IMR-90 (cell line): ENCODE data around the gene PRKD2. TPM values are rescaled to one million over a fixed set of nuclear protein-coding genes. Genes with fewer than 3 reads are reported as not detected.

Experiments used
- ATAC-seq: fragments of 200-7000 bp; cut with Tn5 transposase; 2 replicates; pipeline ENCODE4 v1.9.1; 2020; ENCODE audit warnings: low read depth, mild to moderate bottlenecking, moderate library complexity
- BruUV-seq: library from RNA; stranded (reverse); fragments of 400-500 nt; replicated peaks from 2 replicates; lab custom pipeline; 2021; lab: Mats Ljungman, UMichigan
- CTCF ChIA-PET: fragments of 300-600 bp; formaldehyde crosslinking; extraction: SDS; loops from one replicate; lab custom pipeline; 2021; ENCODE audit warnings: antibody characterized with exemption; lab: Yijun Ruan, JAX
- POLR2A ChIA-PET: fragments of 300-600 bp; sonication (Branson Sonifier 250); formaldehyde crosslinking; loops from one replicate; lab custom pipeline; 2022; ENCODE audit warnings: antibody characterized with exemption; ENCODE audit not compliant: unreplicated experiment; lab: Charles Lee
- DNase-seq: peaks from one replicate; pipeline ENCODE4 v3.0.0; 2013
- H2AFZ ChIP-seq: replicated peaks from 2 replicates; pipeline ENCODE3; 2013; ENCODE audit warnings: low read length, mild to moderate bottlenecking; ENCODE audit not compliant: poor library complexity
- H2AK5ac ChIP-seq: 2 replicates; pipeline ENCODE4 v1.6.1; 2013; ENCODE audit warnings: low read depth, low read length, inconsistent platforms
- H2AK9ac ChIP-seq: replicated peaks from 2 replicates; pipeline ENCODE3; 2013; ENCODE audit warnings: mild to moderate bottlenecking, low read depth, low read length, moderate library complexity; ENCODE audit not compliant: poor library complexity
- H2BK120ac ChIP-seq: 2 replicates; pipeline ENCODE4 v1.6.1; 2013; ENCODE audit warnings: low read depth, low read length, inconsistent platforms
- H2BK15ac ChIP-seq: 3 replicates; pipeline ENCODE4 v1.6.1; 2013; ENCODE audit warnings: low read depth, low read length, inconsistent platforms
- H2BK20ac ChIP-seq: 2 replicates; pipeline ENCODE4 v1.6.1; 2013; ENCODE audit warnings: low read depth, mild to moderate bottlenecking, inconsistent platforms, low read length, moderate library complexity
- H2BK5ac ChIP-seq: 2 replicates; pipeline ENCODE4 v1.6.1; 2013; ENCODE audit warnings: mild to moderate bottlenecking, low read depth, low read length, inconsistent platforms; ENCODE audit not compliant: poor library complexity, severe bottlenecking
- H3K14ac ChIP-seq: replicated peaks from 2 replicates; pipeline ENCODE4 v1.6.1; 2013; ENCODE audit warnings: low read depth, low read length, inconsistent platforms
- H3K18ac ChIP-seq: 2 replicates; pipeline ENCODE4 v1.6.1; 2013; ENCODE audit warnings: low read depth, low read length, control low read depth
- H3K23ac ChIP-seq: 2 replicates; pipeline ENCODE4 v1.6.1; 2013; ENCODE audit warnings: low read depth, low read length, inconsistent platforms
- H3K27ac ChIP-seq: 2 replicates; pipeline ENCODE4 v1.5.1; 2013; ENCODE audit warnings: mild to moderate bottlenecking, control low read depth, low read length; ENCODE audit not compliant: insufficient read depth
- H3K27me3 ChIP-seq: 2 replicates; pipeline ENCODE4 v1.6.1; 2013; ENCODE audit warnings: low read length; ENCODE audit not compliant: control insufficient read depth, insufficient read depth
- H3K36me3 ChIP-seq: 2 replicates; pipeline ENCODE4 v1.6.1; 2013; ENCODE audit warnings: low read length, mixed read lengths; ENCODE audit not compliant: control insufficient read depth, insufficient read depth
- H3K4ac ChIP-seq: 2 replicates; pipeline ENCODE4 v1.6.1; 2013; ENCODE audit warnings: low read depth, low read length, inconsistent platforms
- H3K4me1 ChIP-seq: 2 replicates; pipeline ENCODE4 v1.6.1; 2013; ENCODE audit warnings: low read length, mixed read lengths; ENCODE audit not compliant: control insufficient read depth, insufficient read depth
- H3K4me2 ChIP-seq: 2 replicates; pipeline ENCODE4 v1.6.1; 2013; ENCODE audit warnings: low read depth, mild to moderate bottlenecking, control low read depth, low read length, moderate library complexity
- H3K4me3 ChIP-seq: 2 replicates; pipeline ENCODE4 v1.5.1; 2013; ENCODE audit warnings: low read depth, mild to moderate bottlenecking, control low read depth, low read length, moderate library complexity; ENCODE audit not compliant: insufficient read depth
- H3K56ac ChIP-seq: 2 replicates; pipeline ENCODE4 v1.6.1; 2013; ENCODE audit warnings: low read length, inconsistent platforms; ENCODE audit not compliant: insufficient read depth; ENCODE audit errors: extremely low read depth
- H3K79me1 ChIP-seq, 2 experiments: 2 replicates each; pipeline ENCODE4 v1.6.1; 2013; ENCODE audit warnings: low read length in 2 of 2, inconsistent platforms in 1 of 2, low read depth in 1 of 2
- H3K9ac ChIP-seq: 2 replicates; pipeline ENCODE4 v1.6.1; 2013; ENCODE audit warnings: low read depth, low read length, control low read depth
- H3K9me1 ChIP-seq: 2 replicates; pipeline ENCODE4 v1.6.1; 2013; ENCODE audit warnings: low read length, inconsistent platforms; ENCODE audit not compliant: insufficient read depth
- H3K9me3 ChIP-seq: 2 replicates; pipeline ENCODE4 v1.6.1; 2013; ENCODE audit warnings: low read length; ENCODE audit not compliant: control insufficient read depth, insufficient read depth
- H4K20me1 ChIP-seq: 2 replicates; pipeline ENCODE4 v1.6.1; 2013; ENCODE audit warnings: low read length, inconsistent platforms; ENCODE audit not compliant: insufficient read depth
- H4K5ac ChIP-seq: 2 replicates; pipeline ENCODE4 v1.6.1; 2013; ENCODE audit warnings: mild to moderate bottlenecking, low read depth, low read length, control low read depth
- H4K8ac ChIP-seq, 2 experiments: 2 replicates each; pipeline ENCODE4 v1.6.1; 2013; ENCODE audit warnings: low read depth in 2 of 2, low read length in 2 of 2, control low read depth in 1 of 2, inconsistent platforms in 1 of 2
- H4K91ac ChIP-seq: 2 replicates; pipeline ENCODE4 v1.6.1; 2013; ENCODE audit warnings: low read depth, low read length, inconsistent platforms; ENCODE audit not compliant: insufficient read depth
- BHLHE40 ChIP-seq: fragments of 150-350 bp; IDR thresholded peaks from 2 replicates; pipeline ENCODE4 v1.6.1; 2016; ENCODE audit warnings: mild to moderate bottlenecking, low read depth, low read length
- CEBPB ChIP-seq: IDR thresholded peaks from 2 replicates; pipeline ENCODE4 v1.6.1; 2012; ENCODE audit warnings: low read depth, low read length, improper control_type of control experiment
- CHD1 ChIP-seq: IDR thresholded peaks from 2 replicates; pipeline ENCODE4 v1.6.1; 2012; ENCODE audit warnings: low read depth, low read length, improper control_type of control experiment
- FOS ChIP-seq: fragments of 150-350 bp; IDR thresholded peaks from 2 replicates; pipeline ENCODE4 v1.6.1; 2016; ENCODE audit warnings: low read depth, low read length
- MAFK ChIP-seq: IDR thresholded peaks from 2 replicates; pipeline ENCODE4 v1.6.1; 2012; ENCODE audit warnings: low read depth, low read length, improper control_type of control experiment
- MAZ ChIP-seq: IDR thresholded peaks from 2 replicates; pipeline ENCODE4 v1.6.1; 2012; ENCODE audit warnings: low read depth, mild to moderate bottlenecking, low read length, improper control_type of control experiment, moderate library complexity, borderline replicate concordance
- MXI1 ChIP-seq: IDR thresholded peaks from 2 replicates; pipeline ENCODE4 v1.6.1; 2012; ENCODE audit warnings: low read depth, mild to moderate bottlenecking, low read length, moderate library complexity, borderline replicate concordance
- NFE2L2 ChIP-seq: fragments of 150-350 bp; IDR thresholded peaks from 2 replicates; pipeline ENCODE4 v1.6.1; 2016; ENCODE audit warnings: low read depth, mild to moderate bottlenecking, low read length
- POLR2A ChIP-seq: IDR thresholded peaks from 2 replicates; pipeline ENCODE4 v1.6.1; 2012; ENCODE audit warnings: mild to moderate bottlenecking, low read depth, low read length
- RCOR1 ChIP-seq: IDR thresholded peaks from 2 replicates; pipeline ENCODE4 v1.6.1; 2012; ENCODE audit warnings: mild to moderate bottlenecking, low read length, improper control_type of control experiment; ENCODE audit not compliant: insufficient replicate concordance
- RFX5 ChIP-seq: IDR thresholded peaks from 2 replicates; pipeline ENCODE4 v1.8.0; 2012; ENCODE audit warnings: low read depth, mild to moderate bottlenecking, low read length, moderate library complexity
- SMC3 ChIP-seq: fragments of 150-350 bp; IDR thresholded peaks from 2 replicates; pipeline ENCODE4 v1.6.1; 2016; ENCODE audit warnings: low read depth, mild to moderate bottlenecking, antibody characterized with exemption, low read length, moderate library complexity
- WGBS, 2 experiments: methylation state at CpG; one replicate each; pipeline versions ENCODE4 v1.1.5 to v1.1.7; 2013; ENCODE audit warnings: missing lambda C conversion rate in 2 of 2; ENCODE audit not compliant: insufficient read length in 1 of 2; ENCODE audit errors: extremely low coverage in 2 of 2; 5-methylcytosine and 5-hydroxymethylcytosine counted together
- dilution Hi-C: fragments of 300-500 bp; cut with HindIII; formaldehyde crosslinking; loops from one replicate; pipeline ENCODE4 v1.14.3; 2018; ENCODE audit warnings: low sequenced_read_pairs; ENCODE audit not compliant: unreplicated experiment
- in situ Hi-C: fragments of 300-500 bp; cut with MboI; formaldehyde crosslinking; loops from 3 replicates; pipeline ENCODE4 v1.14.3; 2019; ENCODE audit warnings: low sequenced_read_pairs, inconsistent platforms, mixed read lengths
- intact Hi-C: fragments of 100-400 bp; cut with micrococcal nuclease; formaldehyde crosslinking; loops from 2 replicates; pipeline ENCODE4 v1.10.0; 2022
- polyA plus RNA-seq, 3 experiments: library from polyadenylated mRNA; depleted of rRNA; stranded (reverse); fragments of >200 nt; gene quantifications; 2 replicates each; pipeline ENCODE4 v1.2.3, GENCODE V29; 2012; ENCODE audit warnings: low replicate concordance in 1 of 3
- total RNA-seq: library from RNA; depleted of rRNA; stranded (reverse); fragments of >200 nt; gene quantifications from 2 replicates; pipeline ENCODE4 v1.2.3, GENCODE V29; 2012
- TF ChIP-seq, protein P1 (sequence below): fragments of 150-350 bp; IDR thresholded peaks from 2 replicates; pipeline ENCODE4 v1.6.1; 2016; ENCODE audit warnings: low read depth, mild to moderate bottlenecking, low read length, moderate library complexity, borderline replicate concordance
- TF ChIP-seq, protein P2 (sequence below): conservative IDR thresholded peaks from 2 replicates; pipeline ENCODE4 v1.5.1; 2012; ENCODE audit warnings: mild to moderate bottlenecking, low read depth, low read length, improper control_type of control experiment
- TF ChIP-seq, protein P3 (sequence below): fragments of 150-350 bp; IDR thresholded peaks from 2 replicates; pipeline ENCODE4 v1.6.1; 2017; ENCODE audit warnings: mild to moderate bottlenecking, antibody characterized with exemption, low read length, low read depth

Gene PRKD2
- total and polyA plus RNA-seq, 2 of the 4 experiments (the other 2 are of a cell fraction) = 9.9 to 19.6 TPM

DNA sequence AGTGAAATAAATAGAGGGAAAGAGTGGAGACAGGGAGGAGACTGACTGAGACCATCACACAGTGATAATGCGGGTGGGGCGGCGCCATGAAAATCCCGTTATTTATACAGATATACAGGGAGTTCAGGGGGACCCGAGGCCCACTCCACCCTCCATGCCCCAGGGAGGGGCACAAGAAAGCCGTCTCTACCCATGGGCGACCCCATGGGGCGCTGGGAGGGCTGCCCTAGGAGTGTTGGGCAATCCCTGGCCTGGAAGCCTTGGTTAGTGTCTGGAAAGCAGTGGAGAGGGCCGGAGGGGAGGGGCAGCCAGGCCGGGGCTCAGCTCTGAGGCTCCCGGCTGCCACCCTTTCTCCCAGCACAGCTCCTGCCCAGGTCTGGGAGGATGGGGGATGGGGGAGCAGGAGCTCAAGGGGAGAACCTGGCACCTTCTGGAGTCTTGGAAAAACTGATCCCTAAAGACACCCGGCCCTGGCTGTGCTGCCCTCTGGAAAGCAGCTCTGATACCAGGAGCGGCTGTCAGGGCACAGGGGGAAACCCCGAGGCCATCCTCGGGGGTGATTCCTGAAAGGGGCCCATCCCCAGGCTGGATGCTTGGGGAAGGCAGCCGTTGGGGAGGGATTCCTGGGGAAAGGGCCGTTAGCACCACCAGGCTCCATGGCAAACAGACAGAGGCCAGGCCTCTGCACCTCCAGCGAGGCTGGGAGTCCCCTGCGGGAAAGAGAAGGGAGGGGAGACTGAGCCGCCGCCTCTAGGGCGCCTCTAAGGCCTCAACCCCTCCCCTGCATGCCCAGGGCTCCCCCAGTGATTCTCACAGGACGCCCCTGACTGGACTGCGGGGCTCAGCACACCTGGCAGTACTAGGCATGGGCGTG is 3.0 kb upstream of the PRKD2 start:
- intact Hi-C loops = no loop called here
- Histone ChIP-seq H2AK9ac (no peak overlapping the region), H3K9me1 (no peaks in the 10 kb centered on the region), H3K56ac (no peak overlapping the region), H3K23ac (no peak overlapping the region), H3K27ac (no peak overlapping the region), H4K8ac (no peak overlapping the region), H4K20me1 (peaks cover 3% of the 10 kb centered on the region; the same call in 1 of the 2 replicates), H3K4ac (no peak overlapping the region), H3K79me1 (peaks cover 12 to 44% of the 10 kb centered on the region in 2 experiments), H3K14ac (no peak overlapping the region), H3K4me3 (no peak overlapping the region), H3K18ac (no peak overlapping the region), H2BK5ac (no peak overlapping the region), H2BK20ac (no peak overlapping the region), H2AK5ac (no peak overlapping the region), H3K9me3 (no peaks in the 10 kb centered on the region), H3K9ac (no peak overlapping the region), H3K4me2 (no peak overlapping the region), H4K91ac (no peak overlapping the region), H3K27me3 (no peaks in the 10 kb centered on the region), H3K4me1 (peaks cover 7% of the 10 kb centered on the region), H2BK120ac (no peak overlapping the region), H4K5ac (no peak overlapping the region), H2AFZ (no peak overlapping the region), H2BK15ac (no peak overlapping the region), H3K36me3 (peaks cover 47% of the 10 kb centered on the region)
- DNase-seq (no peak), ATAC-seq (no peak)
- CTCF ChIA-PET = no interaction called here
- dilution Hi-C loops = no loop called here
- TSS peak; percentile 85 for BruUV-seq
- POLR2A ChIA-PET = no interaction called here
- WGBS, 2 experiments = 75% methylated on average over 4 of the region's 25 CpGs; no CpG with 5 or more reads in 1 of the 2 experiments
- in situ Hi-C loops = no loop called here
- no peak for TF ChIP-seq MAFK
- TF ChIP-seq, protein P1, sequence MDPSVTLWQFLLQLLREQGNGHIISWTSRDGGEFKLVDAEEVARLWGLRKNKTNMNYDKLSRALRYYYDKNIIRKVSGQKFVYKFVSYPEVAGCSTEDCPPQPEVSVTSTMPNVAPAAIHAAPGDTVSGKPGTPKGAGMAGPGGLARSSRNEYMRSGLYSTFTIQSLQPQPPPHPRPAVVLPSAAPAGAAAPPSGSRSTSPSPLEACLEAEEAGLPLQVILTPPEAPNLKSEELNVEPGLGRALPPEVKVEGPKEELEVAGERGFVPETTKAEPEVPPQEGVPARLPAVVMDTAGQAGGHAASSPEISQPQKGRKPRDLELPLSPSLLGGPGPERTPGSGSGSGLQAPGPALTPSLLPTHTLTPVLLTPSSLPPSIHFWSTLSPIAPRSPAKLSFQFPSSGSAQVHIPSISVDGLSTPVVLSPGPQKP = no peak
- no peak for TF ChIP-seq BHLHE40
- TF ChIP-seq NFE2L2 = no peak
- no peak for TF ChIP-seq CHD1
- TF ChIP-seq MXI1 = no peak
- no peak for TF ChIP-seq FOS
- TF ChIP-seq RCOR1 = no peak
- no peak for TF ChIP-seq POLR2A
- no peak for TF ChIP-seq MAZ
- TF ChIP-seq, protein P2, sequence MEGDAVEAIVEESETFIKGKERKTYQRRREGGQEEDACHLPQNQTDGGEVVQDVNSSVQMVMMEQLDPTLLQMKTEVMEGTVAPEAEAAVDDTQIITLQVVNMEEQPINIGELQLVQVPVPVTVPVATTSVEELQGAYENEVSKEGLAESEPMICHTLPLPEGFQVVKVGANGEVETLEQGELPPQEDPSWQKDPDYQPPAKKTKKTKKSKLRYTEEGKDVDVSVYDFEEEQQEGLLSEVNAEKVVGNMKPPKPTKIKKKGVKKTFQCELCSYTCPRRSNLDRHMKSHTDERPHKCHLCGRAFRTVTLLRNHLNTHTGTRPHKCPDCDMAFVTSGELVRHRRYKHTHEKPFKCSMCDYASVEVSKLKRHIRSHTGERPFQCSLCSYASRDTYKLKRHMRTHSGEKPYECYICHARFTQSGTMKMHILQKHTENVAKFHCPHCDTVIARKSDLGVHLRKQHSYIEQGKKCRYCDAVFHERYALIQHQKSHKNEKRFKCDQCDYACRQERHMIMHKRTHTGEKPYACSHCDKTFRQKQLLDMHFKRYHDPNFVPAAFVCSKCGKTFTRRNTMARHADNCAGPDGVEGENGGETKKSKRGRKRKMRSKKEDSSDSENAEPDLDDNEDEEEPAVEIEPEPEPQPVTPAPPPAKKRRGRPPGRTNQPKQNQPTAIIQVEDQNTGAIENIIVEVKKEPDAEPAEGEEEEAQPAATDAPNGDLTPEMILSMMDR = no peak
- TF ChIP-seq CEBPB = no peak
- TF ChIP-seq, protein P3, sequence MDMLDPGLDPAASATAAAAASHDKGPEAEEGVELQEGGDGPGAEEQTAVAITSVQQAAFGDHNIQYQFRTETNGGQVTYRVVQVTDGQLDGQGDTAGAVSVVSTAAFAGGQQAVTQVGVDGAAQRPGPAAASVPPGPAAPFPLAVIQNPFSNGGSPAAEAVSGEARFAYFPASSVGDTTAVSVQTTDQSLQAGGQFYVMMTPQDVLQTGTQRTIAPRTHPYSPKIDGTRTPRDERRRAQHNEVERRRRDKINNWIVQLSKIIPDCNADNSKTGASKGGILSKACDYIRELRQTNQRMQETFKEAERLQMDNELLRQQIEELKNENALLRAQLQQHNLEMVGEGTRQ = no peak
- TF ChIP-seq RFX5 = no peak
- TF ChIP-seq SMC3 = no peak
